Measurements from ENCODE around the gene PSG11.
"Not testable (repeated sequence)": the region's sequence is repeated elsewhere in the genome, so short reads cannot be mapped to it uniquely, and the experiment has no call there.

DNA sequence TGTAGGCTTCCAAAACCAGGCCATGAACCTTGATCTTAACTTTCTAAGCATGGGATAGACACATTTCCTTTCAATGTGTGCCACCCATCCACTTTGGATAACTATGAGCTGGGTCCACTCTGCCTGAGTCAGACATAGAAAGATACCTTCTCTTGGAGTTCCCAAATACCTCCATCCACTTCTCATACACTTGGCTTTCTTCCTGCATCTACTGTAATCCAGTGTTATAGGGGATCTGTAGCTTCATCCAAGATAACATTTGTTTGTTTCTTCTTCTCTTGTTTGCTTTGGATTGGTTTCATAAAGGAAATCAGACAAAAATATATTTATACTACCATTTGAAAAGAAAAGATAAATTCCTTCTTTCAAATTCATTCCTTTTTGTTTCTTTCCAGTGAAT lies 44.2 kb downstream of the PSG11 start:
- TF ChIP-seq, protein P1, sequence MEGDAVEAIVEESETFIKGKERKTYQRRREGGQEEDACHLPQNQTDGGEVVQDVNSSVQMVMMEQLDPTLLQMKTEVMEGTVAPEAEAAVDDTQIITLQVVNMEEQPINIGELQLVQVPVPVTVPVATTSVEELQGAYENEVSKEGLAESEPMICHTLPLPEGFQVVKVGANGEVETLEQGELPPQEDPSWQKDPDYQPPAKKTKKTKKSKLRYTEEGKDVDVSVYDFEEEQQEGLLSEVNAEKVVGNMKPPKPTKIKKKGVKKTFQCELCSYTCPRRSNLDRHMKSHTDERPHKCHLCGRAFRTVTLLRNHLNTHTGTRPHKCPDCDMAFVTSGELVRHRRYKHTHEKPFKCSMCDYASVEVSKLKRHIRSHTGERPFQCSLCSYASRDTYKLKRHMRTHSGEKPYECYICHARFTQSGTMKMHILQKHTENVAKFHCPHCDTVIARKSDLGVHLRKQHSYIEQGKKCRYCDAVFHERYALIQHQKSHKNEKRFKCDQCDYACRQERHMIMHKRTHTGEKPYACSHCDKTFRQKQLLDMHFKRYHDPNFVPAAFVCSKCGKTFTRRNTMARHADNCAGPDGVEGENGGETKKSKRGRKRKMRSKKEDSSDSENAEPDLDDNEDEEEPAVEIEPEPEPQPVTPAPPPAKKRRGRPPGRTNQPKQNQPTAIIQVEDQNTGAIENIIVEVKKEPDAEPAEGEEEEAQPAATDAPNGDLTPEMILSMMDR (IDR thresholded peaks at IDR 0.05) = not testable (repeated sequence)
- TF ChIP-seq POLR2A (IDR thresholded peaks at IDR 0.05) = not testable (repeated sequence)

Data from heart left ventricle (tissue), 13 donors.